GM19238 (cell line): ENCODE results near the gene MMP15.
"Not testable (repeated sequence)": the region's sequence is repeated elsewhere in the genome, so short reads cannot be mapped to it uniquely, and the experiment has no call there.

Experiments
- DNase-seq: peaks from one replicate; pipeline ENCODE4 v3.0.0; 2011; ENCODE audit warnings: low spot score; ENCODE audit not compliant: insufficient read length

MMP15 gene

GRCh38 chr16:58048494-58049231, 23.1 kb downstream of the MMP15 start:
- DNase-seq: no peak

DNA sequence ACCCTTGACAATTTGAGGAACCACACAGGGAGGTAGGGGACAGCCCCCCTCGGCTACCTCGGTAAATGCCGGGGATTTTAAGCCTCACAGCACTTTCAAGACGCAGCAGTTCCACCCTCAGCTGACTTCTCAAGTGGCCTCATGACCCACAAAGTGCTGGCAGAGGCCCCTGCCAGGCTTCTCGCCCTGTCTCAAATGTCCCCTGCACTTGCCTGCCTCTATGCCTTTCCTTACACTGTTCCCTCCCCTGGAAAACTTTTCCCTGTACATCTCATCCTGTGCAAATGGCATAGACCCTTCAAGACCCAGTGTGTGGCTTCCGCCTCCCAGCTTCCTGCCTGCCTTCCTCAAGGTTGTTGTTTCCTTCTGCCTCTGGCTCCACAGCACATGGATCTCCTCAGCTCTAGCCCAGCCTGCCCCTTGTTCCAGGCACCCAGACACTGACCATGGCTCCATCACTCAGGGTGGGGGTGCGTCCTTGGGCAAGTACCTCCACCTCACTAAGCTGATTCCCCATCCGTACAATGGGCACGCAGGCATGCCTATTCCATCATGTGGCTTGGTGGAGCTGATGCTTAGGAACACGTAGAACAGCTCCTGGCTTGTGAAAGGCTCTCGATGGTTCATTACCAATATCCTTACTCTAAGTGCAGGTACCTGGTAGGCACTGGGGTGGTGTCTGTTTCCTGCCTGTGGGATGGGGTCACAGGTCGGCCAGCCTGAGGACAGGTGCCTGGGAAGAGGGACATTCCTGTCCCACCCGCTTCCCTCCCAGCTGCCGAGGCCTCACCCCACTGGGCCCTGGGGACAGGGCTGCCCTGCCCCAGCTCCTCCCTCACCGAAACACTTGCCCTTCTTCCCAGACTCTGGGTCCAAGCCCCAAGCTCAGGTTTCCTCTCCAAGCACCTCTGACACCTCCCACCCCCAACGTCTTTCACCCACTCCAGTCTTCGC, 24.0 kb downstream of the MMP15 start:
- no peak for DNase-seq

DNA sequence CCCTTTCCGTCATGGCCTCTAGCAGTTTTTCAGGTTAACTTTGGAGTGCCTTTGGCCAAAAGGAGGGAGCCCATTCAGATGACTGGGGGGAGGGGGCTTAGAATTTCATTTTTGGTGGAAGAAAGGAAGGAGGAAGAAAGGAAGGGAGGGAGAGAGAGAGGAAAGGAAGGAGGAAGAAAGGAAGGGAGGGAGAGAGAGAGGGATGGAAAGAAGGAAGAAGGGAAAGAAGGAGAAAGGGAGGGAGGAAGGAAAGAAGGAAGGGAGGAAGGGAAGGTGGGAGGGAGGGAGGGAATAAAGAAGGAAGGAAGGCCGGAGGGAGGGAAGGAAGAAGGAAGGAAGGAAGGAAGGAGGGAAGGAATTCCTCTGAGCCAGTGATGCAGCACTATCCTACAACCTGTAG, 25.7 kb downstream of the MMP15 start:
- DNase-seq: no peak

- DNase-seq: no peak
Measured at GRCh38 chr16:58051821-58052603, 26.5 kb downstream of the MMP15 start.

DNA sequence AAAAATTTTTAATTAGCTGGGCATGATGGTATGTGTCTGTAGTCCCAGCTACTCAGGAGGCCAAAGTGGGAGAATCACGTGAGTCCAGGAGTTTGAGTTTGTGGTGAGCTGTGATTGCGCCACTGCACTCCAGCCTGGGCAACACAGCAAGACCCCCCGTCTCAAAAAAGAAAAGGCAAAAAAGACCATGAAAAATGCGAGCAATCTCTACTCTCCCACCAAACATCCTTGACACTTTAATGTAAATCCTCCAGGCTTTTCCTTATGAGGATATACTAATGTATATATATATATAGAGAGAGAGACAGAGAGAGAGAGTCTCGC, 28.1 kb downstream of the MMP15 start:
- DNase-seq: no peak

DNA sequence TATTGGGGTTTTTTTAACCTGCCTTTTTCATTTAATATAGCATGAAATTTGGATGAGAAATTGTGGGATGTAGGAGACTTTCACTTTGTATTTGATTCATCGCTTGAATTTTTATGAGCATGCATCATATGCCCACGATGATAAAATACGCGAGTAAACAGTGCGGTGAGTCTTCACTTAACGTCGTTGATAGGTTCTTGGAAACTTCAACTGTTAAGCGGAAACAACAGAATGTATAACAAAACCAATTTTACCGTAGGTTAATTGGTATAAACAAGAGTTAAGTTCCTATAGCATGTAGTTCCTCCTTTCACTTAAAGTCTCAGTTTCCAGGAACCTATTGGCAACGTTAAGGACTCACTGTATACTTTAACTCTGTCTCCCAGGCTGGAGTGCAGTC, 28.7 kb downstream of the MMP15 start:
- DNase-seq: no peak

GRCh38 chr16:58056580-58056979, 31.0 kb downstream of the MMP15 start:
- no peak for DNase-seq

GRCh38 chr16:58057121-58057520, 31.6 kb downstream of the MMP15 start:
- DNase-seq: no peak

DNA sequence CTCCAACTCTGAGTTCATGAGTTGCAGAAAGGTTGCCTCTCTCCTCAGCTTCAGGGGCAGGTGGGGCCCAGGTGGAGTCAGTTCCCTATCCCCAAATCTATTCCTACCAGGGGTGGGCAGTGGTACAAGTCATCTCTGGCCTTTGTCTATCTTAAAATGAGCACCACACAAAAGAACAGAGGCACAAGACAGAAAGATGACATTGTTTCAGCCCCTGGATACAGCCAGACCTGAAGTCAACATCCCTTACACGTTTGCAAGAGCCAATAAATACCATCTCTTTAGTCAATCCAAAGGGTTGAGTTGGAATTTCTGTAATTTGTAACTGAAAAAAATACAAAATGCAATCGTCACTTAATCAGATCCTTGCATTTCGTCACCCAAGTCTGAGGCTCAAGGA, 32.2 kb downstream of the MMP15 start:
- DNase-seq: no peak

DNA sequence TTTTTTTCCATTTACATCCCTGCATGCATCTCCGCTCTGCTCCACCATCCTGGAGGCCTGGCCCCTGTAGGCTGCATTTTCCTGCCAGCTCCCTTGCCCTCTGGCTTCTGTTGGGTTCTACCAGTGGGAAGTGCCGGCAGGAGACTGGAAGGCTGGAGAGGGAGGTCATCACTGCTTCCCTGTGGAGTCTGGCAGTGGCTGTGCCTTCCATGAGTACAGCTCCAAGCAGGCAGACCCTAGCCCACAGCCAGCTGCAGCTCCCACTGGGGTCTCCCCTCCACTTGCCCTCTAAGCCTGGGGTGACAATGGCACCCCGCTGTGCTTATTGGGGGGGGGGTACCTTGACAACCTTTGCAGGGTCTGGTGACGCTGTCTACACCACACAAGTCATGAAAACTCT, 37.3 kb downstream of the MMP15 start:
- DNase-seq: no peak

GRCh38 chr16:58063377-58064076, 38.0 kb downstream of the MMP15 start:
- DNase-seq: no peak

DNA sequence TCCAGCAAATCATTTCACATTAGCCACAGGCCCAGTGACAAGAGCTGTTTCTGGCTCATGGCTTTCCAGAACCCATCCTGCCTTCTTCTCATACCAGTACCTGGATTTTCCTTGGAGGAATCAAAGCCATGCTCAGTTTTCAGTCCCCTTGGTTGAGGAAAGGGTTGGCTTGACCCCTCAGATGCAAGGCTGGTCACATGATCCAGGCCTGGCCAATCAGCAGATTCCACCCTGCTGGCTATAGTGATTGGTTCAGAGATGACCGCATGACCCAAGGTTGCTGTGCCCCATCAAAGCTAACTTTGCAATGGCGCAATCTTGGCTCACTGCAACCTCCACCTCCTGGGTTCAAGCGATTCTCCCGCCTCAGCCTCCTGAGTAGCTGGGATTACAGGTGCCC, 45.0 kb downstream of the MMP15 start:
- no peak for DNase-seq

DNA sequence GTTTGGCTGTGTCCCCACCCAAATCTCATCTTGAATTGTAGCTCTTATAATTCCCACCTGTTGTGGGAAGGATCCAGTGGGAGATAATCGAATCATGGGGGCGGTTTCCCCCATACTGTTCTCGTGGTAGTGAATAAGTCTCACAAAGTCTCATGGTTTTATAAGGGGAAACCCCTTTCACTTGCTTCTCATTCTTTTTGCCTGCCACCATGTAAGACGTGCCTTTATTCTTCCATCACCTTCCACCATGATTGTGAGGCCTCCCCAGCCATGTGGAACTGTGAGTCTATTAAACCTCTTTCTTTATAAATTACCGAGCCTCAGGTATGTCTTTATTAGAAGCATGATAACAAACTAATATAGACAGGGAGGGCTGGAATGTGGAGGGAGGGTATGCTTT, 46.6 kb downstream of the MMP15 start:
- not testable (repeated sequence) for DNase-seq

- DNase-seq: not testable (repeated sequence)
Measured at GRCh38 chr16:58073086-58073485, 47.5 kb downstream of the MMP15 start.

DNA sequence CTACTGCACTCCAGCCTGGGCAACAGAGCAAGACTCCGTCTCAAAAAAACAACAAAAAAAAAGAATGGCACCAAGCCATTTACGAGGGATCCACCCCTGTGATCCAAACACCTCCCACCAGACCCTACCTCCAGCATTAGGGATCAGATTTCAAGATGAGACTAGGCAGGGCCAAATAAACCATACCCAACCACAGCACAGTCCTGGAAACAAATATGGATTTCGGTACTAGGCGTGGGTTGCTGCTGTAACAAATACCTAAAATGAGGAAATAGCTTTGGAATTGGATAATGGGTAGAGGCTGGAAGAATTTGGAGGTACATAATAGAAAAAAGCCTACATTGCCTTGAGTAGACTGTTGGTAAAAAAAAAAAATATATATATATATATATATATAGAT, 49.1 kb downstream of the MMP15 start:
- no peak for DNase-seq

GRCh38 chr16:58076514-58076913, 51.0 kb downstream of the MMP15 start:
- DNase-seq: no peak

GRCh38 chr16:58077796-58078195, 52.2 kb downstream of the MMP15 start:
- no peak for DNase-seq

- not testable (repeated sequence) for DNase-seq
Measured at GRCh38 chr16:58080657-58081056, 55.1 kb downstream of the MMP15 start.

GRCh38 chr16:58082381-58082780, 56.8 kb downstream of the MMP15 start:
- no peak for DNase-seq

DNA sequence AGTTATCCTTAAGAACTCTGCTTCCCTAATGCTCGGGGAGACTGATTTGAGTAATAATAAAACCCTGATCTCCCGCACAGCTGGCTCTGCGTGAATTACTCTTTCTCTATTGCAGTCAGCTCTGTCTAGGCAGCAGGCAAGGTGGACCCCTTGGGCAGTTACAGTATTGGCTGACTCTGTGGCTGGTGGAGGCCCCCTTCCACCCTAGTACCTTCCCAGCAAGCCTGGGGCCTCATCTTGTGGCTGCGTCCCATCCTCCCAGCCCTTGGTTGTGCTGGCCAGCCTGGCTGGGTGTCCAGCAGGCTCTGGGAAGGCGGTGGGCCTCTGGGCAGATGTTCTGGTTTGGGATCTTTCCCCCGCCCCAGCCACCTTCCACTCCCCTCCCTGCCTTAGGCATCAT, 59.1 kb downstream of the MMP15 start:
- no peak for DNase-seq

DNA sequence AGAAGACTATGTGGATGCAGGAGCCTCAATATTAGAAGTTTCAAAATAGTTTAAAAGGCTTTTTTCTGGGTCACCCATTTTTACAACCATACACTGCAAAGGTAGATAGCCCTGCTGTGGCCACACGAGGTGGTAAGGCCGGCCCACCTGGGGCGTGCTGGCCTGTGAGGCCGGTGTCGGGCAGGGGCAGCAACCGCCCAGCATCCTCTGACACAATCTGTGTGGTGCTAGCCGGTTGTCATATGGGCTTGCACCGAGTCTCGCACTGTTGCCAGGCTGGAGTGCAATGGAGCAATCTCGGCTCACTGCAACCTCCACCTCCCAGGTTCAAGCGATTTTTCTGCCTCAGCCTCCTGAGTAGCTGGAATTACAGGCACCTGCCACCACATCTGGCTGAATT, 59.6 kb downstream of the MMP15 start:
- no peak for DNase-seq
